Stimulated activated CD4-positive, alpha-beta T cell treated with anti-CD3 and anti-CD28 coated beads, Interleukin-4, amount 100 ng/mL, for 48 hours (primary cell): ENCODE measurements around the gene ADCK1.
"Not testable (repeated sequence)": the region's sequence is repeated elsewhere in the genome, so short reads cannot be mapped to it uniquely, and the experiment has no call there.

ENCODE experiments used
- DNase-seq, 2 donors: peaks; one replicate each; pipeline ENCODE4 v3.0.0-alpha.2; 2020; ENCODE audit warnings: low read depth in 2 of 2

The ADCK1 gene, protein sequence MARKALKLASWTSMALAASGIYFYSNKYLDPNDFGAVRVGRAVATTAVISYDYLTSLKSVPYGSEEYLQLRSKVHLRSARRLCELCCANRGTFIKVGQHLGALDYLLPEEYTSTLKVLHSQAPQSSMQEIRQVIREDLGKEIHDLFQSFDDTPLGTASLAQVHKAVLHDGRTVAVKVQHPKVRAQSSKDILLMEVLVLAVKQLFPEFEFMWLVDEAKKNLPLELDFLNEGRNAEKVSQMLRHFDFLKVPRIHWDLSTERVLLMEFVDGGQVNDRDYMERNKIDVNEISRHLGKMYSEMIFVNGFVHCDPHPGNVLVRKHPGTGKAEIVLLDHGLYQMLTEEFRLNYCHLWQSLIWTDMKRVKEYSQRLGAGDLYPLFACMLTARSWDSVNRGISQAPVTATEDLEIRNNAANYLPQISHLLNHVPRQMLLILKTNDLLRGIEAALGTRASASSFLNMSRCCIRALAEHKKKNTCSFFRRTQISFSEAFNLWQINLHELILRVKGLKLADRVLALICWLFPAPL

DNA sequence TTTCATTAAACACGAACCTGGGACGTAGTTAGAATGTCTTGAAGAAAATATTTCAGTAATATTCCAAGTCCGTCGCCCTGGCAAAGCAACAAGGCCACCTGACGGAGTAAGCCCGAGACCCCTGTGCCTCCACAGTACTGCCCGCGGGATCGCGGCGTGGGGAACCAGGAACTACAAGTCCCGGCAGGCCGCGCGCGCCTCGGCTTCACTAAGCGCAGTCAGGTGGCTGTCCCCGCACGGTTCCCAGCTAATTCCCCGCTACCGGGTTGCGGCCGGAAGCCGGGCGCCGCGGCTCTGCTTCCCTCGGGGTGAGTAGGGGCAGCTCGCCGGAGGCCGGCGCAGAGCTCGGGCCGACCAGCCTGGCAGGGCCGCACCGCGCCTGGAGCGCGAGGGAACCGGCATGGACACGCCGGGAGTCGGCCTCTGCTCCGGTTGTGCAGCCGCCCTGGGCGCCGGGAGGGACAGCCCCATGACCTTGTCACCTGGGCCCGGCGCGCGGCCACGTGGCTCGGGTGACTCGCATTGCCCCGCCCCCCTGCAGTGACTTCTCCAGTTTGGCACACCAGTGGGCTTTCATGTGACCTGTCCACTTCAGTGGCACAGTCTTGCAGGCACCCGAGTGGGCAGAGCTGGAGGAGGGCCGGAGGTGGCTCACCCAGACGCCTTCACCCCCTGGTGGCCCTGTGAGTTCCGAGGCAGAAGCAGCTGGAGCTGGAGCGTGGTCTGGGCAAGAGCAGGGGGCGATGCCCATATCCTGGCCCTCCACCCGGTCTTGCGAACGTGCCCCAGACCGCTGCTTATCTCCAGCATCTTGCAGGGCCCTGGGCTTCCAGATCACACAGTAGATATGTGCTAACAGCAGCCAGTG lies at the start of gene ADCK1:
Gene ADCK1 (plus strand): TSS at position 247 of the 868 bp plus-strand sequence. CDS start 18,870 bp downstream, outside the sequence.
- peak; percentile 82 to 87 for DNase-seq

DNA sequence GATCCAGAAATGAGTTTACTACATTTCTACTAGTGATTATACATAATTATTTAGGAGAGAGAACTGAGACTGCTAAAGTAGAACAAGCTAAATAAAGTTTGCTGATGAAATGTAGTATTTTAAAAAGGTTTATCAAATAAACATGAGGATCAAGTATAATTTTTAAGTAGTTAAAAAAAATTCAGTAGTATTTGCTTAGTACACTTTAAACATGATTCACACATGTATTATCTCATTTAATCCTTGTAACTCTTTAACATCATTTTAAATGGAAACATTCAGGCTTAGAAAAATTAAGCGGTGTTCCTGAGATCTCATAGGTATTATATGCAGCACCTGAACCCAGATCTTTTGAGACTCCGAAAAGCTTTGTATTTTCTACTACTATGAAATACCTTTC lies 47.6 kb upstream of the ADCK1 start:
- DNase-seq: no peak

DNA sequence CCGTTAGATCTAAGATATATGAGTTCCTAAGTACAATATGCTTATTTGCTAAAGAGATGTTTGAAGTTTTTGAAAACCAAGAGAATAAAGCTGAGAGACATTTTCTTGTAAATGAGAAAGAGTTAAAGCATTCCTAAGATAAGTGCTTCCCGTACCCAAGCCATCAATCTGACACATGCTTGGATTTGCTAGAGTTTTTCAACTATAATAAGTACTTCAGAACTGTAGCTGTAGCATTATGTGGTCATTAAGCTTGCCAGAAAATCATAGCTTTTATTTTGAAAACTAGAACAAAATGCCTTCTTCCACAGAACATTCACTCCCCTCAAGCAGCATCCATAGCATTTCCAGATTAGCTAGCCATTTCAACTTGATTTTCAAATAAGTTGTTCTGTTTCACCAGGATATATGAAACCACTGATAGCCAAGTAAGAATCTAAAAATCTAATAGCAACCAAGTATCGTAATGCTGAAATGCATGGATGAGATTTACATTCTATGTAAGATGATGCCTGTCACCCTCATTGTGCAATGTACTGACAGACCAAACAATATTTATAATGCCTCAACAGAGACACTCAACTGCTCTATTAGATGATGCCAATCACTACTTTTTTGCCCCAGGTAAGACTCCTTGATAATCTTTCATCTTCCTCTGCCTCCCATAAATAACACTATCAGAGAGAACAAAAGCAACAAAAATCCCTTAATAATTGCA lies 47.0 kb upstream of the ADCK1 start:
- no peak for DNase-seq

DNA sequence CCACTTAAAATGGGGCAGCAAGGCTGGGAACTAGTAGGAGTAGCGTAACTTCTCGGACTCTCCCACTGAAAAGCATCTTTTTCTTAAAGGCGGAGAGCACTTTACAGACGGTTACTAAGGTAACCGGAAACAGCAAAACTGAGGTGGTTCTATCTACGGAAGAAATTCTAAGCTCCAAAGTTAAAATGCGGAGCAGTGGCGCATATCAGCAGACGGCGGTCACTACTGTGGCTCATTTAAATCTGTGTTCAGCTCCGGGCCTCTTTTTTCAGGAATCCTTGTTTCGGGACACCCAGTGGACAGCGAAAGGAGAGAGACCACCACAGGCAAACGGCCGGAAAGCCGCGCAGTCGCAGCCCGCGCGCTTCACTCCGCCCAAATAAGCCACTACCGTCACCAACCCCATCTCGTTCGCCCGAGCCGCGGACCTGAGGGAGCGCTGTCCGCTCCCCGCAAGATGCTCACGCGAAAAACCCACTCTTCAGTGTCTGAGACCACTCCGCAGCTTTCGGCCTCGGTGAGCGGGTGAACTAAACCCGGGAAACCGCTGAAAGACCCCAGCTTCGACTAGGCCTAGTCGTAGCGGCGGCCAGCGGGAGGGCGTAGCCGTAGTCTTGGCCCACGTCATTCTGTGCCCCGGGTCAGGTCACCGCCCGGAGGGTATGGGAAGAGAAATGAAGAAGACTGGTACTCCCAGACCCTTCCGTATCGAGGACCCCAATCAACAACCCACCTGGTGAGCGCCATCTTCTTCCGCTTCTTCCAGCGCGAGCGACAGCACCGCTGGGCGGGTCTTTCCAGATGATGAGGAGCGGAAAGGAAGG lies 39.3 kb upstream of the ADCK1 start, which contains the start of gene SNW1:
Gene SNW1 (minus strand): TSS at position 776 of the 824 bp plus-strand sequence. CDS start 29 bp downstream, at position 747.
- peak; percentile 80 to 88 for DNase-seq

DNA sequence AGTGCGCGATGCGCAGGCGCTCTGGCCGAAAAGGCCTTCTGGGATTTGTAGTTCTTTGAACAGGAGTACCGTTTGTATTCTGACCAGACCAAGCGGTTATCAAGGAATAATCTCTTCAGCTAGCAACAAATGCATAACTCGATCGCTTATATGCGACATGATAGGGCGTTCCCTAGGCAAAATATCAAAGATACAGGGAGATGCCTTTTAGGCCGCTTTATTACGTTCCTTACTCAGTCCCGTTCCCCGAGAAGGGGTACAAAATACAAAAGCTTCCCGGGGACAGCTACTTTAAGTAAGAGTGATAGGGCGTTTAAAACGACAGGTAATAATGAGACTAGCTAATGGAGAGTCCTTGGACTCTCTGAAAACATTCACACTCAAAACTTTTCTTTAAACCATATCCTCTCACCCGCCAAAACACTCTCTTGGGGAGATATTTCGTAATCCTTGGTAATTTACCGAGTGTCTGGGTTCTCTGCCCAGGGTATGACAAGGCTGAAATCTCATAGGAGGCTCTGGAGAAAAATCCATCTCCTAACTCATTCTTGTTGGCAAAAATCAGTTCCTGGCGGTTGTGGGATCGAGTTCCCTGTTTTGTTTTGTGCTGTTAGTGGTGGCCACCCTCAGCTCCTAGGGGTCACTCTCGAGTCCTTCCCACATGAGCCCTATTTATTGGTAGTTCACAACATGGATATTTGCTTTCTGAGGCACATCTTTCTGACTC lies 38.5 kb upstream of the ADCK1 start:
- DNase-seq: no peak

DNA sequence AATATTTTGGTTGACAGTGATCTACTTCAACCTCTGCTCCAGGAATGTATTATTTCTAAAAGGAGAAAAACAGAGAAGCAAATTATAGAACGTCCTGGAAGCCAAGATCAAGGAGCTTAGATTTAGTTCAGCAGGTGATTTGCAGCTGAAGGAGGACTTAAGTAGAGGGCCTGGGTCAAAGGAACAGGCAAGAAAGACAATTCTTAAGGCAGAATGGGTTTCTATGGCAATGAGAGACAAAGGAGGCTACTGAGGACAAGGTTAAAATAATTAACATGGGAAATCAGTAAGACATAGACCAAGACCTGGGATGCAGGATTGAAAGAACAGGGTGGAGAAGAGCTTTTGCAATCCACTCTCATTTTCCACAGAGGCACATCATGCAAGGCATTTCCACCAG lies 36.6 kb upstream of the ADCK1 start:
- no peak for DNase-seq

DNA sequence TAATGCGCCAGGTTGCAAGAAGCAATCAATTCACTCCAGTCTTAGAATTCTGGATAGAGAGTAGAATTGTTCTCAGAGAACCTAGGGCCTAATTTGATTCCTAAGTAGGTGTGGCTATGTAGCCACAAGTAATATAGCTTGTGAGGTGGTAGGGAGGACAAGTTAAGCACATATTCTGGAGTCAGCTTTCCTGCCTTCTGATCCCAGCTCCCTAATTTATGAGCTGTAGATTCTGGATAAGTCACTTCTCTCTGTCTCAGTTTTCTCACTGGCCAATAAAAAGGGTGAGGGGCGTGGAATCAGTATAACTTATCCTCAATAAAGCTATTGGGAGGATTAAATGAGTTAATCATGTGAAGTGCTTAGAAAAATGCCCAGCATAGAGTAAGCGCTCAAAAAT lies 35.9 kb upstream of the ADCK1 start:
- no peak for DNase-seq

DNA sequence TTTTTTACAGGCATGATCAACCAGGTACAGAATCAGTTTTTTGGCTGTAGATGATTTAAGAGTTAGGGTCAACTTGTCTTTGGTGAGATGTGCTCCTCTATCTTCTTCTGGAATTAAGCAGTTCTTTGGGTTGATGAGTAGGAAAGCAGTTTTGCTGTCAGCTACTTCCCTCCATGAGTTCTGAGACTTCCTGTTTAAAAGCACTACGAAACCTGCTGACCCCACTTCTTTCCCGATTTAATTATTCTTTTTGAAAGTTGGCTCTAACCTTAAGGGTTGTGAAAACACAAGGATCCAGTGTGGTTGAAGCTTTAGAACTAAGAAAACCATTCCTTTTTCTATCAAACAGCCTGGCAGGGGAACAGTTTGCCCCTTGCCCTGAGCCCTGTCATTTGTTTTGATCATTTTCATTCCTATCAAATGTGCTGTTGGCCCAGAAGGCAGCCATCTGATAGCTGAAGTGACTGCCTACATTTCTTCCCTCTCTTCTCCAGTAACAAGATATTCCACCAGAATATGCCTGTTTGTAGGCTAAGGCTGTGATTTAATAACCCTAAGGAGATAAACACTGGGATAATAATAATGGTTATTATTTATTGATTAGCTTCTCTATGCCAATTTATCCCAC lies 31.4 kb upstream of the ADCK1 start:
- DNase-seq: not testable (repeated sequence)

DNA sequence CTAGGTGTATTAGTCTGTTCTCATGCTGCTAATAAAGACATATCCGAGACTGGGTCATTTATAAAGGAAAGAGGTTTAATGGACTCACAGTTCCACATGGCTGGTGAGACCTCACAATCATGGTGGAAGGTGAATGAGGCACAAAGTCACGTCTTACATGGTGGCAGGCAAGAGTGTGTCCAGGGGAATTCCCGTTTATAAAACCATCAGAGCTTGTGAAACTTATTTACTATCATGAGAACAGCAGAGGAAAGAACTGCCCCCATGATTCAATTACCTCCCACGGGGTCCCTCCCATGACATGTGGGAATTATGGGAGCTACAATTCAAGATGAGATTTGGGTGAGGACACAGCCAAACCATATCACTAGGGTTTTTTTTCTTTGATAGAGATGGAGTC lies 25.9 kb upstream of the ADCK1 start:
- DNase-seq: not testable (repeated sequence)

DNA sequence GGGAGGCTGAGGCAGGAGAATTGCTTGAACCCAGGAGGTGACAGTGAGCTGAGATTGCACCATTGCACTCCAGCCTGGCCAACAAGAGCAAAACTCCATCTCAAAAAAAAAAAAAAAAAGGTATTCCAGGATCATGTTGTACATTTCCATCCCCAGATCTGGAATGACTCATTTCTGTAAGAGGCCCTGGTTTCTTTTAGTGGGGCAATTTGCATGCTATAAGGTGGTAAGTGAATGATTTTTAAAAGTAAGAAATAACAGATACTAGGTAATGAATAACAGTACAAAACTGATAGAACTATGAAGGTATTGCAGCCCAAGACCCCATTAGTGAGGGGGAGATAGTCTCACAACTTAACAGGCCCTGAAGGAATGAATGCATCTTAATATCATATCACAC lies 17.7 kb upstream of the ADCK1 start:
- no peak for DNase-seq

DNA sequence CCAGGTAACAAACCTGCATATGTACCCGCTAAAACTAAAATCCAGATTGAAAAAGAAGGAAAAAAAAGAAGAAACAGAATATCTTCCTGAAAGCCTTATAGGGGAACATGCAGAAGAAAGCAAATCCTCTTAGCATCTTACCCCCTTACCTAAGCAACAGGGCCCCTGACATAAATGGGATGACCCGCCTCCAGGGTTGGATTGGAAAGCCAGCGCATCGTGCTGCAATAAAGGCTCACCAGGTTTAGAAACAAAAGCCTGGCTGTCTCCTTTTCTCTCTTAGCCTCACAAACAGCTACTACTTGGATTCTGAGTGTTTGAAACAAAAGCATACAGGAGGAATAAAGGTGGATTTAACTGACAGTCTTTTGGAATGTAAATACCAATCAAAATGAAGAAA lies 13.8 kb upstream of the ADCK1 start:
- DNase-seq: no peak

DNA sequence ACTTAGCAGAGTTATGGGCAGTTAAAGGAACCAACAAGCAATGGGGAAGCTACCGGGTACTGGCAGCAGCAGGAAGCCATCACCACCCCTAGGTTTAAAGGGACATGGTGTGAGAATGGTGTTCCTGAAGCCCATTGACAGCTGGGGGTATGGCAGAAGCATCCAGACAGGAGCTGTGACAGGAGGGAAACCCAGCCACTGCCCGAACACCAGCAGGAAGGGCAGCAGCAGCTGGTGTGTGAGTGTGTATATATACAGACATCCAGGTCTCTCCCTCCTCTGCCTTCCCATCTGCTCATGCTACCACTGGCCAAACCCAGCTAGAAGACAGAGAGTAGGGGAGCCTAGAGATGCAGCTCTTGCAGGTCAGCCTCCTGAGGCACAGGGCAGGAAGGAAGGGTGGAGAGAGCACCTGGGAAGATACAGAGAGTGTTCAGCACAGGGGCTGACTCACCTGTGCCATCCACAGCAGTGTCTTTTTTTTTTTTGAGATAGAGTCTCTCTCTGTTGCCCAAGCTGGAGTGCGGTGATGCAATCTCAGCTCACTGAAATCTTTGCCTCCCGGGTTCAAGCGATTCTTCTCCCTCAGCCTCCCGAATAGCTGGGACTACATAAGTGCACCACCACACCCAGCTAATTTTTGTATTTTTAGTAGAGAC lies 9.2 kb upstream of the ADCK1 start:
- DNase-seq: no peak

DNA sequence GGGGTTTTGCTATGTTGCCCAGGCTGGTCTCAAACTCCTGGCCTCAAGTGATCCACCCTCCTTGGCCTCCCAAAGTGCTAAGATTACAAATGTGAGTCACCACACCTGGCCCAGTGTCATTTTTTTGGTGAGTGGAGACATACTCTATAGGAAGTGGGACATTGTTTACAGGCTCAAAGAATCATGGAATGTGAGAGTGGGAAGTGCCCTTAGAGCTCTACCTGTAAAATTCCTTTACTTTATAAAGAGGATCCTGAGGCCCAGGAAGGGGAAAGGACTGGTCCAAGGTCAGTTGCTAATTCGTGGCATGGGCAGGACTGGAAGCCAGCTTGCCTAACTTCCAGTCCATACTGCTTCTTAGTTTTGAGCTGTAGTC lies 8.7 kb upstream of the ADCK1 start:
- no peak for DNase-seq

DNA sequence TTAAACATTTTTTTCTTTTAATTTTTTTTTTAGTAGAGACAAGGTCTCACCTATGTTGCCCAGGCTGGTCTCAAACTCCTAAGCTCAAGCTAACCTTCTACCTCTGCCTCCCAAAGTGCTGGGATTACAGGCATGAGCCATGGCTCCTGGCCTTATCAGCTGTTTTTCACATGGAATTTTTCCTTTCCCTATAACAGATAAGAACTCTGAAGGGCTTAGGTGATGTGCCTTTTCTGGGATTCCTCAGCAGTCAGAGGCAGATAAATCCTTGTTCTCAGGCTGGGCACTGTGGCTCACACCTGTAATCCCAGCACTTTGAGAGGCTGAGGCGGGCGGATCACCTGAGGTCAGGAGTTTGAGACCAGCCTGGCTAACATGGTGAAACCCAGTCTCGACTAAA lies 6.7 kb upstream of the ADCK1 start:
- DNase-seq: not testable (repeated sequence)

DNA sequence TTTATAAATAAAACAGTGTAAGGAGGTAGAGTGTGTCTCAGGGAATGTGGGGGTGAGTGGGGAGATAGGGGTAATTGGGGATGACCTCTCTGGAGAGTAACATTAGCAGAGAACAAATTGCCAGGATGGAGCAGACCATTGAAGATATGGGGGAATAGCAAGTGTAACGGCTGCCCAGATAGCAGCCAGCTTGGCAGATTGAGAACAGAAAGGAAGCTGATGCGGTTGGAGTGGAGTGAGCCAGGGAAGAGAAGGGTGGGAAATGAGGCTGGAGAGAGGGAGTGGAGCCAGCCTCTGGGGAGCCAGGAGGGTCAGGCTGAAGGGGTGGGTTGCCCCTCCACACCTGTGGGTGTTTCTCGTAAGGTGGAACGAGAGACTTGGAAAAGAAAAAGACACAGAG lies 5.6 kb upstream of the ADCK1 start:
- no peak for DNase-seq

DNA sequence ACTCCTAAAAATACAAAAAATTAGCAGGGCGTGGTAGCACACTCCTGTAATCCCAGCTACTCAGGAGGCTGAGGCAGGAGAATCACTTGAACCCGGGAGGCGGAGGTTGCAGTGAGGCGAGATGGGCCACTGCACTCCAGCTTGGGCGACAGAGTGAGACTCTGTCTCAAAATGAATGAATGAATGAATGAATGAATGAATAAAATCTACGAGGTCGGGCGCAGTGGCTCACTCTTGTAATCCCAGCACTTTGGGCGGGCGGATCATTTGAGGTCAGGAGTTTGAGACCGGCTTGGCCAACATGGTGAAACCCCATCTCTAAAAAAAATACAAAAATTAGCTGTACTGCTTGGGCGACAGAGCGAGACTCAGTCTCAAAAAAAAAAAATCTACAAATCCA lies 453 bp upstream of the ADCK1 start:
- not testable (repeated sequence) for DNase-seq

DNA sequence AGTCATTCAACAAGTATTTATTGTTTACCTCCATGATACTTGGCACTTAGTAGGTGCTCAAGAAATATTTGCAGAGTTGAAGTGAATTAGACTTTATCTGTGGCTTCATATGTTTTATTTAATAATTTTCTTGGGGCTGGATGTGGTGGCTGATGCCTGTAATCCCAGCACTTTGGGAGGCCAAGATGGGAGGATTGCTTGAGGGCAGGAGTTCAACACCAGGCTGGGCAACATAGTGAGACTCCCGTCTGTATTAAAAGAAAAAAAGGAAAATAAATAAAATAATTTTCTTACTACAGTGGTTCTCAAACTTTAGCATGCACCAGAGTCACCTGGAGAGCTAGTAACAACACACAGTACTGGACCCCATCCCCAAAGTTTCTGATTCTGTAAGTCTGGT lies 905 bp downstream of the ADCK1 start:
- DNase-seq: no peak

DNA sequence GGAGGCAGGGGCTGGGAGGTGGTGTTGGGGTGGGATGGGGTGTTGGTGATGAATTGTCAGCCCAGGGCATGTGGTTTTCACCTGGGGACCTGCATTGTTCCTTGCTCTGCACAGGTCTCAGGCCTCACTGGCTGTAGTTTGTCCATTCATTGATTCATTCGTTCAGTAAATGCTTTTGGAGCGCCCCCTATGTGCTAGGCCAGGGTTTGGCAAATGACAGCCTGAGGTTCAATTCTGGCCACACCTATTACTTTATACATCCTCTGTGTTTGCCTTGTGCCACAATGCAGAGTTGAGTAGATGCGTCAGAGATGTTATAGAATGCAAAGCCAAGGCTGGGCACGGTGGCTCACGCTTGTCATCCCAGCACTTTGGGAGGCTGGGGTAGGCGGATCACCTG lies 4.7 kb downstream of the ADCK1 start:
- peak; percentile 24 to 25 for DNase-seq

DNA sequence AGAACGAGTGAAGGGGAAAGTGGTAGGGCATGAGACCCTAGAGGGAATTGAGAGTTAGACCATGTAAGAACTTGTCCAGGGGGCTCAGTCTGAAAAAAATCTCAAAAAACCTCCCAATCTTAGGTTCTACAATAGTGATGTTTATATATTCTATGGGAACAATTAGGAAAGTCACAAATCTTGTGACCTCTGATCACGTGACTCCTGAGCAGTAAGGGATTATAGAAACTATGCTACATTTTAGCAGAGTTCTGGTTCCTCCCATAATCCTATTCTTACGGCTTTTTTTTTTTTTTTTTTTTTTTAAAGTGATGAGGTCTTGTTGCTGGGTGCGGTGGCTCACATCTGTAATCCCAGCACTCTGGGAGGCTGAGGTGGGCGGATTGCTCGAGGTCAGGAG lies 5.8 kb downstream of the ADCK1 start:
- DNase-seq: no peak
